Measurements from ENCODE around the gene EIF2D.
"Not testable (repeated sequence)": the region's sequence is repeated elsewhere in the genome, so short reads cannot be mapped to it uniquely, and the experiment has no call there.

The EIF2D gene

DNA sequence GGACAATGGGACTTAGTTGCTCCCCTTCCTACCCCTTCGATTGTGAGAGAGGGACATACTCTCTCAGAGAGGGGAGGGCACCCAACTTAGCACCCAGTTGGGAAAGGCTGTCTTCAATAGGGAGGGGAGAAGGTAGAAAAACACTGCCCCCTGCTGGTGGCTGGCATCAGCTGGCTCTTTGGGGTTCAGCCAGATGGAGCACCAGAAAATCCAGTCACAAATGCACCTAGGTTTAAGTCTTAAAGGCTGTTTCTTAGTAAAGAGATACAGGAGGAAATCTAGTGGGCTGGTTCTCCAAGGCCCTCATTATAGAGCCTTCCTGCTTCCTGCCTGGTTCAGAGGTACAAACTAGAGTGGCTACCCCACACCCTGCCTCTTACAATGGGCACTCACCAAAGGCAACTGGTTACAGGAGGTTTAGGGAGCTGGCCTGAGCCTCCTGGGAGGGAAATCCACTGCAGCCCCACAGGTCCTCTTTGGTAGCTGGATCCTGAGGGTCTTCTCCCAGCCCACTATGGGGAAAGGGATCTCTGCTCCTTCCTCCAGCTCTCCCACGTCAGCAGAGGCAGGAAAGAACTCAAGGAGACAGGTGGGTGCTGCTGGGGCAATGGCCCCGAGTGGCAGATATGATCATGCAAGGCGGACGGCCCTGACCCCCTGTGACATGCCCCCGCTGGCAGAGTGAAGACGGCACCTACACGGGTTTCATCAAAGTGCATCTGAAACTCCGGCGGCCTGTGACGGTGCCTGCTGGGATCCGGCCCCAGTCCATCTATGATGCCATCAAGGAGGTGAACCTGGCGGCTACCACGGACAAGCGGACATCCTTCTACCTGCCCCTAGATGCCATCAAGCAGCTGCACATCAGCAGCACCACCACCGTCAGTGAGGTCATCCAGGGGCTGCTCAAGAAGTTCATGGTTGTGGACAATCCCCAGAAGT, 28.3 kb downstream of the EIF2D start:
- H3K4me2 ChIP-seq: no peak overlapping the region
- peaks cover 29% of the 10 kb centered on the region for H4K20me1 ChIP-seq (ENCODE audit: insufficient read depth)
- TF ChIP-seq, protein P1, sequence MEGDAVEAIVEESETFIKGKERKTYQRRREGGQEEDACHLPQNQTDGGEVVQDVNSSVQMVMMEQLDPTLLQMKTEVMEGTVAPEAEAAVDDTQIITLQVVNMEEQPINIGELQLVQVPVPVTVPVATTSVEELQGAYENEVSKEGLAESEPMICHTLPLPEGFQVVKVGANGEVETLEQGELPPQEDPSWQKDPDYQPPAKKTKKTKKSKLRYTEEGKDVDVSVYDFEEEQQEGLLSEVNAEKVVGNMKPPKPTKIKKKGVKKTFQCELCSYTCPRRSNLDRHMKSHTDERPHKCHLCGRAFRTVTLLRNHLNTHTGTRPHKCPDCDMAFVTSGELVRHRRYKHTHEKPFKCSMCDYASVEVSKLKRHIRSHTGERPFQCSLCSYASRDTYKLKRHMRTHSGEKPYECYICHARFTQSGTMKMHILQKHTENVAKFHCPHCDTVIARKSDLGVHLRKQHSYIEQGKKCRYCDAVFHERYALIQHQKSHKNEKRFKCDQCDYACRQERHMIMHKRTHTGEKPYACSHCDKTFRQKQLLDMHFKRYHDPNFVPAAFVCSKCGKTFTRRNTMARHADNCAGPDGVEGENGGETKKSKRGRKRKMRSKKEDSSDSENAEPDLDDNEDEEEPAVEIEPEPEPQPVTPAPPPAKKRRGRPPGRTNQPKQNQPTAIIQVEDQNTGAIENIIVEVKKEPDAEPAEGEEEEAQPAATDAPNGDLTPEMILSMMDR (conservative IDR thresholded peaks at IDR 0.05; ENCODE audit: low read depth, low read length): peak; percentile 100
- no peak overlapping the region for H3K9ac ChIP-seq
- H3K36me3 ChIP-seq (ENCODE audit: insufficient read depth): peaks cover 21% of the 10 kb centered on the region; the same call in 1 of the 2 replicates
- no peak overlapping the region for H3K4me3 ChIP-seq (IDR thresholded peaks at IDR 0.05; ENCODE audit: insufficient read depth, low read depth, low read length)
- H2AFZ ChIP-seq (ENCODE audit: low read depth): no peak overlapping the region
- H3K27me3 ChIP-seq (ENCODE audit: insufficient read depth, low read depth): no peaks in the 10 kb centered on the region
- H3K27ac ChIP-seq: no peak overlapping the region; the same call in 1 of the 2 replicates
- H3K4me1 ChIP-seq (ENCODE audit: low read depth, poor library complexity, severe bottlenecking): peaks cover 5% of the 10 kb centered on the region
- peaks cover 32% of the 10 kb centered on the region for H3K79me2 ChIP-seq (ENCODE audit: insufficient read depth, low read depth)

DNA sequence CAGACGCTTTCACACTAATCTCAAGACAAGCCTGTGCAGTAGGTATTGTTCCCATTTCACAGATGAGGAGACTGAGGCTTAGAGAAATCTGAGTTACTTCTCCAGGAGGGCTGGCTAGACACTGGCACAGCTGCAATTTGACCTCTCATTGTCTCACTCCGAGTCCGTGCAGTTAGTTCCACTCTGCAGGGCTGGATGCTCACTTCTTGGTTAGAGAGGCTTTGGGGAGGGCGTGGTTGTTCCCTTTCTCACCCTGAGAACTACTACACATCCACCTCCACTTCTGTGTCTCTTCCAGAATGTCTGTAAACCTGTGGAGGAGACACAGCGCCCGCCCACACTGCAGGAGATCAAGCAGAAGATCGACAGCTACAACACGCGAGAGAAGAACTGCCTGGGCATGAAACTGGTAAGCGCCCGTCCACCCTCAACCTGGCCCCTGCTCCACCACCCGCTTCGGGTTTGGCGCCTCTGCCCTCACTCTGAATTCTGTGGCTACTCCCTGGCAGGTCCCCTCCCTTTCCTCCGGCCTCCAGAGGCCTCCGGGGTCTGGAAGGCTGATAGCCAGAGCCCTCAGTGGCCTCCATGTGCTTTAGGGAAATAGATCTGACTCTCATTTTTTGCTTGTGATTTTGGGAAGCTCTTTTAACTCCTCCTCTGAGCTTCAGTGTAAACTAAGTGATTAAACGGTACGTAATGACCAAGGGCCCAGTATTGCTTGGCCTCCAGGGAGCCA, 29.1 kb downstream of the EIF2D start:
- Histone ChIP-seq H3K27ac (peak overlapping the region; percentile 16; the same call in 1 of the 2 replicates), H3K4me3 (IDR thresholded peaks at IDR 0.05; ENCODE audit: insufficient read depth, low read depth, low read length) (no peak overlapping the region), H3K27me3 (ENCODE audit: insufficient read depth, low read depth) (no peaks in the 10 kb centered on the region), H3K4me2 (no peak overlapping the region), H3K79me2 (ENCODE audit: insufficient read depth, low read depth) (peaks cover 40% of the 10 kb centered on the region), H2AFZ (ENCODE audit: low read depth) (no peak overlapping the region), H3K9ac (no peak overlapping the region), H3K4me1 (ENCODE audit: low read depth, poor library complexity, severe bottlenecking) (peaks cover 5% of the 10 kb centered on the region), H4K20me1 (ENCODE audit: insufficient read depth) (peaks cover 36% of the 10 kb centered on the region), H3K36me3 (ENCODE audit: insufficient read depth) (peaks cover 14% of the 10 kb centered on the region; the same call in 1 of the 2 replicates)
- TF ChIP-seq, protein P1 (conservative IDR thresholded peaks at IDR 0.05; ENCODE audit: low read depth, low read length): no peak

DNA sequence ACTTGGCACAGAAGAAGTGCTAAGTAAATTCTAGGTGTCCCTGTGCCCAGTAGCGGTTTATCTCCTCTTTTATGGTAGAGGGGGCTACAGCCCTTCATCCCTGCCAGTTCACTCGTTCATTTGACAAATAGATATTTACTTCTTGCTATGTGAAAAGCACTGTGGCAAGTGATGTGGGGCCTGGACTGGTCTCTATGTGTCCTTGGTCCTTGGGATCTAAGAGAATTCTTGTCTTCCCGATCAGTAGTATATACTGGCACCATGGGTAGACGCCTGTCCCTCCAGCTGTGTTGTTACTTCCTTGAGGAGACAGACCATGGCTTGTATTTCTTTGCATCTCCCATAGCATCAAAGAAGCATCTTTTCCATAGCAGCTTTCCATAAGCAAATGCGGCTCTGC, 29.7 kb downstream of the EIF2D start:
- Histone ChIP-seq H3K27ac (no peak overlapping the region; the same call in 1 of the 2 replicates), H3K4me2 (no peak overlapping the region), H3K9ac (no peak overlapping the region), H3K27me3 (ENCODE audit: insufficient read depth, low read depth) (no peaks in the 10 kb centered on the region), H3K4me3 (IDR thresholded peaks at IDR 0.05; ENCODE audit: insufficient read depth, low read depth, low read length) (no peak overlapping the region), H3K4me1 (ENCODE audit: low read depth, poor library complexity, severe bottlenecking) (peaks cover 6% of the 10 kb centered on the region), H4K20me1 (ENCODE audit: insufficient read depth) (peaks cover 36% of the 10 kb centered on the region), H2AFZ (ENCODE audit: low read depth) (no peak overlapping the region), H3K36me3 (ENCODE audit: insufficient read depth) (peaks cover 11% of the 10 kb centered on the region; the same call in 1 of the 2 replicates), H3K79me2 (ENCODE audit: insufficient read depth, low read depth) (peaks cover 46% of the 10 kb centered on the region)
- TF ChIP-seq, protein P1 (conservative IDR thresholded peaks at IDR 0.05; ENCODE audit: low read depth, low read length): no peak

DNA sequence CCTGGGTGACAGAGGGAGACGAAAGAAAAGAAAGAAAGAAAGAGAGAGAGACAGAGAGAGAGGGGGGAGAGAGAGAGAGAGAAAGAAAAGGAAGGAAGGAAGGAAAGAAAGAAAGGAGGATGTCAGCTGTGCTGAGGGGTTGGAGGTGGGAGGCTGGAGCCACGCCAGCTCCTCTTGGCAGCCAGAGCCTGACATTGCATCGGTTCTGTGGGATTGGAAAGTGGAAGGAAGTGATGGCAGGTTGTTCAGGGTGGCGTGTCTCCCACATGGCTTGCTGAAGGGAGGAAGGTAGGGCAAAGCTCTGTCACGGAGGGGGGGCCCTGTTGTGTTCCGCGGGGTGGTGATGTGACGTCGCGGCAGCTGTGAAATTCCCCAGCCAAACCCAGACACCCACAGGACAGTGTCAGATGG, 30.7 kb downstream of the EIF2D start:
- Histone ChIP-seq H3K4me1 (ENCODE audit: low read depth, poor library complexity, severe bottlenecking) (peaks cover 15% of the 10 kb centered on the region), H3K9ac (no peak overlapping the region), H3K4me3 (IDR thresholded peaks at IDR 0.05; ENCODE audit: insufficient read depth, low read depth, low read length) (no peak overlapping the region), H4K20me1 (ENCODE audit: insufficient read depth) (peaks cover 36% of the 10 kb centered on the region), H3K36me3 (ENCODE audit: insufficient read depth) (peaks cover 11% of the 10 kb centered on the region; the same call in 1 of the 2 replicates), H3K27me3 (ENCODE audit: insufficient read depth, low read depth) (no peaks in the 10 kb centered on the region), H2AFZ (ENCODE audit: low read depth) (no peak overlapping the region), H3K4me2 (no peak overlapping the region), H3K27ac (no peak overlapping the region), H3K79me2 (ENCODE audit: insufficient read depth, low read depth) (peaks cover 56% of the 10 kb centered on the region)
- TF ChIP-seq, protein P1 (conservative IDR thresholded peaks at IDR 0.05; ENCODE audit: low read depth, low read length): no peak

DNA sequence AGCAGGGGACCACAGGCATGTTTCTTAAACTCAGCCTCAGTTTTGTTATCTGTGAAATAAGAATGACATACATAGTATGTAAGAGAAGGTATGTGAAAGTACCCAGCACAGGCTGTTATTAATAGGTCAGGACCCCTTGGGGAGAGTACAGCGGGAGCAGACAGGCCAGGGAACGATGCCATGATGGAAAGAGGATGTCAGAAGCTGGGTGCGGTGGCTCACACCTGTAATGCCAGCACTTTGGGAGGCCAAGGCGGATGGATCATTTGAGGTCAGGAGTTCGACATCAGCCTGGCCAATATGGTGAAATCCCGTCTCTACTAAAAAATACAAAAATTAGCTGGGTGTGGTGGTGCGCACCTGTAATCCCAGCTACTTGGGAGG, 31.2 kb downstream of the EIF2D start:
- not testable (repeated sequence) for H3K27ac ChIP-seq; H2AFZ ChIP-seq (ENCODE audit: low read depth); H3K4me3 ChIP-seq (IDR thresholded peaks at IDR 0.05; ENCODE audit: insufficient read depth, low read depth, low read length); H3K27me3 ChIP-seq (ENCODE audit: insufficient read depth, low read depth); H3K4me2 ChIP-seq; H3K9ac ChIP-seq
- Histone ChIP-seq H3K36me3 (ENCODE audit: insufficient read depth) (peaks cover 11% of the 10 kb centered on the region; the same call in 1 of the 2 replicates), H3K4me1 (ENCODE audit: low read depth, poor library complexity, severe bottlenecking) (peaks cover 19% of the 10 kb centered on the region), H4K20me1 (ENCODE audit: insufficient read depth) (peaks cover 40% of the 10 kb centered on the region), H3K79me2 (ENCODE audit: insufficient read depth, low read depth) (peaks cover 61% of the 10 kb centered on the region)
